Right forelimb (tissue), 1 donor: ENCODE results near the gene CHDH.

ENCODE experiments used
- DNase-seq: peaks from one replicate; pipeline ENCODE4 v3.0.0-alpha.2; 2018

Gene CHDH

DNA sequence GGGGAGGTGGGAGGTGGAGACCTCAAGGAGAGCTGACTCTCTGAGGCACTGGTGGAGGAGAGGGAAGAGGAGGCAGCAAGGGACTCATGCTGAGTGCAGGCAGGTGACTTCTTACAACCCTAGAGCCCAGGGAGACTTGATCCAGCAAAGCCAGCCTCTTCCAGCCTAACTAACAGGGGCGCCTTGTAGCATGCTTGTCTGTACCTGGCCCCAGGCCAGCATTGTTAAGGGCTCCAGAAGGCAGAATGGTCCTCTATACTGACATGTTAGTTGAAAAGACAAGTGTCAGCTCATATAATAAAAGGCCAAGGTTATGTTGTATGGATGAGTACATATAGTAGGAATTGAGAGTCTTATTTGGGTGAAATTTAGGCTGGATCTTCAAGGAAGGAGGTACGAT is 65.4 kb downstream of the CHDH start:
- no peak for DNase-seq

DNA sequence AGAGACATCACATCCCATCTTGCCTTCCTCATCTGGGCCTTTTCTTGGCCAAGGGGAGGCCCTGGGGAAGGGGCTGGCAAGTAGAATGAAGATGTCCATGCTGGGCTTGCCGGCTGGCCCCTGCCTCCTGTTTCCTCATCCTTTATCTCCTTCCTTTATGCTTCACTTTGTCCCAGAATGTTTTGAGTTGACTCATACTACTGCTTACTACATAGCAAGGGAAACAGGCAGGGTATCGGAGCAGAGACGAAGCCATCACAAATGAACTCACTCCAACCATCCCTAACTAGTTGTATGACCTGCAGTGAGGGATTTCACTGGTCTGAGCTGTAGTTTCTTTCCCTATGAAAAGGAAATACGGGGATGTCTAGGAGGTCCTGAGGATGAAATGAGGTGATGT is 66.0 kb downstream of the CHDH start:
- DNase-seq = no peak

DNA sequence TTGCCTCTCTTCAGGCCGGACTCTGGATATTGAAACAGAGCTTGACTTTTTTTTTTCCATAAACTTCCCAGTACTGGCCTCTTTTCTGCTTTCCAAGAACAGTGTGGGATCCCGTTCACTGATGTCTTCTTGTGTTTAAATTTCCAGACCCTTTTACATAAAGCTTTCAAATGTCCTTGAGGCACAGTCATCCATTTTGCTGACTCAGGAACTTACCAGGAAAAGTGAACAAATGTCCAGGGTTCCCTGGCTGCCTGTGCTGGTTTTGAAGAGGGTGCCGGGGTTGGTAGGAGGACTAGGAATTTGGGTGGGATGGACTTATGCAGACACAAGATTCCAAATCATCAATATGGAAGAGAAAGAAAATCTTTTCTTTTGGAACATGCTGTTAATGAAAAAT is 68.1 kb downstream of the CHDH start:
- DNase-seq = no peak

DNA sequence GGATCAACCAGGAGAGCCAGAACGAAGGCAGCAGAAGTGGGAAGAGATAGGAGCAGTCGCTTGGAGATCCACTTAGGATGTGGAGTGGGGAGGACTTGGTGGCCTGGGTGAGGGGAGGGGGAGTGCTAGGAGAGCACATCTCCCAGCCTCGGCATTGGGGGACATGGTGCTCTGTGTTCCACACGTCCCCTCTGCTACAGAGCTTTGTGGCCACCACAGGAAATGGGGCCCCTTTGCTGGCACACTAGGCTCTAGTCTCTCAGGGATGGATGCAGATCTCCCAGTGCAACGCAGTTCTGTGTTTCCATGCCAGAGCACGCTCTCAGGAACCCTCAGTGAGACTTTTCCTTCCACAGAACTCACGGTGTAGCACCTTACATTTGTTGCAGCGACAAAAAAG is 68.8 kb downstream of the CHDH start:
- DNase-seq = no peak

DNA sequence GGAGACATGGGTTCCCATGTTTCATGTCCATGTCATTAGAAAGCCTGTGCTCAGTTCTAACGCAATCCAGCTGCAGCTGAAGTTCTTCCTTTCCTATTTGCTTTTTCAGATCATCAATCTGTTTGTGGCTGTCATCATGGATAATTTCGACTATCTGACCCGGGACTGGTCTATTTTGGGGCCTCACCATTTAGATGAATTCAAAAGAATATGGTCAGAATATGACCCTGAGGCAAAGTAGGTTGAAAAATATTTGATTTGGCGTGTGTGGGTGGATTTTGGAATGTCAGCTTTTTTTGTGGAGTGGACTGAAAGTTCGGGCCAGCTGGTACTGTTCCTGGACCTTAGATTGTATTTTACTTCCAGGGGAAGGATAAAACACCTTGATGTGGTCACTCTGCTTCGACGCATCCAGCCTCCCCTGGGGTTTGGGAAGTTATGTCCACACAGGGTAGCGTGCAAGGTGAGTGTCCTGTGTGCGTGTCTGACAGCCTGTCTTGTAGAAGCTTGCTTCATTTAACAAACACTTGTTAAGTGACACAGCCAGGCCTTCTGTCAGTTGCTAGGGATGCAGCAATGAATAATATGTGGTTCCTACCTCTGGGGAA is 69.6 kb downstream of the CHDH start:
- DNase-seq = no peak

DNA sequence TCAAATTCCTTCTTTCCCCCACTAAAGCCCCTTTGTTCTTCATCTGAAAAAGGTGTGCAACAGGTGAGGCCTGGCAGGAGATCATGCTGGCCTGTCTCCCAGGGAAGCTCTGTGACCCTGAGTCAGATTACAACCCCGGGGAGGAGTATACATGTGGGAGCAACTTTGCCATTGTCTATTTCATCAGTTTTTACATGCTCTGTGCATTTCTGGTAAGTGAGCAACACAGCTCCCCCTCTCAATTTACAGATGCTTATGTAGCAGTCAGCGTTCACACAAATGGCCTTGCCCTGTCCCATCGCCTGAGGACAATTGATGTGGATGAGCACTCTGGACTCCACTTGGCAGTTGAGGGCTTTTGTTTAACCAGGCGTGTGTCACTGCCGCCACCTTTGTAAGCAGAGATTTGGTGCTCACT is 70.4 kb downstream of the CHDH start:
- no peak for DNase-seq

DNA sequence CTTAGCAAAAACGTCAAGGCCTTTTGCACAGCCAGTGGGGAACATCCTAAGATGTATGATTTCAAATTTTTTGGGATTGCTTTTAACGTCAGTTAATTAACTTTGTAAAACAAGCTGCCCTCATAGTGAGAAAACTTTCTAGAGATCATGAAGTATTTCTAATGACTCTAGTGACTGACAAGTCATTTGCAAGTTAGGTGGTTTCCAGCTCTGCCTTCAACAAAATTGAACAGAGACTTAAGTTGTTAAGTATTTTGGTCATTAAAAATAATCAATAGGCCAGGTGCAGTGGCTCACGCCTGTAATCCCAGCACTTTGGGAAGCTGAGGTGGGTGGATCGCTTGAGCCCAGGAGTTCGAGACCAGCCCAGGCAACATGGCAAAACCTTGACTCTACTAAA is 71.2 kb downstream of the CHDH start:
- DNase-seq = no peak

DNA sequence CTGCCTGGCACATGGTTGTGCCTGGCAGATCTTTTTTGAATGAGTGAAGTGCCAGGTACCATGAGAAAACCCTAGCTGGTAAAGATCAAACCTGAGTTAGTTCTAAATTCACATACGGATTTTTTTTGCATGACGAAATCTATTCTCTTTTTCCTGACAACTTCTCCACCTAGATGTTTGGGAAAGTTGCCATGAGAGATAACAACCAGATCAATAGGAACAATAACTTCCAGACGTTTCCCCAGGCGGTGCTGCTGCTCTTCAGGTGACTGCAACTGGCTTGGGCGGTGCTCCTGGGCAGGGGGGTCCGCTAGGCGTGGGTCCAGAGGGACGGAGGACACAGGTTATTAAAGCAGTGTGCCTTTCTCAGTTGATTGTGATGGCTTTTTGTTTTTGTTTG is 71.8 kb downstream of the CHDH start:
- DNase-seq = no peak

DNA sequence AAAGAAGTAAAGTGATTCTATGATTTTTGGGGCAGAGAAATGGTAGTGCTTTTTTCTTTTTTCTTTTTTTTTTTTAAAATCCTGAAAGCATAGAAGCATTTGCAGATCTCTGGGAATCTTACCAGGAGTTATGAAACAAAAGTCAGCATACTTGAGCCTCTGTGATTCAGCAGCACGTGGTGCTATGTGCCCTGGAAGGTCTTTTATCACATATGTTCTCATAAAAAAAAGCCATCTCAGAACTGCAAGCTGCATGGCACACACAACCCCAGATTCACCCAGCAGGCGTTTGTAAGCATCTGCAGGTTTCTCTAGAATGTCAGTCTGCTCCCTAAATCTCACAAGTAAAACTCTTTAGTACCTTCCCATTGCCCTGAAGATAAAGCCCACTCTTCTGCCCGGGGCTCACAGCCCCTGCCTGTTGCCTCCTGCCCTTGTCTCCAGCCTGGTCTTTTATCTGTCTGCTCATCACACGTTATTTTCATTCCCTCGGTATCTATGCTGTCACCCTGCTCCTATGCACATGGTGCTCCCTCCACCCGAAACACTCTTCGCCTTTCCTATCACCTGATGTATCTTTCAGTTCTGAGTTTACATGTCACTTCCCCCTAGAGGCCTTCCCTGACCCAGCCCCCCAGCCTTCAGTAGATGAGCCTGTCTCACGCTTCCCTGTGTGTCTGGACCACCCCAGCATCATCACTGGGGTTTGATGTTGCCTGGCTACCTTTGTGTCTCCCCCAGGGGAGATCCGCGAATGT is 72.4 kb downstream of the CHDH start:
- no peak for DNase-seq

DNA sequence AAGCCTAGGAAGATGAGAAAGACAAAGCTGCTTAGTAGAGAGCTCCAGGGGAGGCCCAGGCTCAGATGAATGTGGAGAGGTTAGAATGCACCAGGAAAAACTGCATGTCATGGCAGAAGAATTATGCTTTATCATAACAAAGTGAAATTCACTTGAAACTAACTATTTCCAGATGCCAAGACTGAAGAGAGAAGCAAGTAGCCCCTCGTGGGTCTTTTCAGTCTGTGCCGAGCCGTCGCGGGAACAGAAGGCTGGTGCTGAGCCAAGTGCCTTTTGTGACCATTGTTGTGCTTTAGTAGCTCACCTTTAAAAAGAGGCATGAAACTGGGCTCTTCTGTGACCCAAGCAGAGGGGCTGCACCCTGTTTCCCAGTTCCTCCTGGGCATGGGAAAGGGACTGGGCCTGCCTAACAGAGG is 73.2 kb downstream of the CHDH start:
- no peak for DNase-seq

DNA sequence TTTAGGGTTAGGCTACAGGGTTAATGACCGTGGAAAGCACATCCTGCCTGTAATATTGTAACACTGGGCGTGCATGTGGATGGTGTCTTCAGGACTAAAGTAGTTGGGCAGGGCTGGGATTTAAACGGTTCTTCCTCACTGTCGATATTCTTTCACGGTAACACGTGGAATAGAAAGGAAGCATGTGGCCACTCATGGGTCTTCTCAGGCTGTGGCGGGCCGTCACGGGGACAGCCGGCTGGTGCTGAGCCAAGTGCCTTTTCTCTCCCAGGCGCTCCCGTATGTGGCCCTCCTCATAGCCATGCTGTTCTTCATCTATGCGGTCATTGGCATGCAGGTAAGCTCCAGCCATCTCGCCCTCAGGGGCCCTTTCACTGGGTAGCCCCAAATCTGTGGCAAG is 73.7 kb downstream of the CHDH start:
- DNase-seq = no peak

DNA sequence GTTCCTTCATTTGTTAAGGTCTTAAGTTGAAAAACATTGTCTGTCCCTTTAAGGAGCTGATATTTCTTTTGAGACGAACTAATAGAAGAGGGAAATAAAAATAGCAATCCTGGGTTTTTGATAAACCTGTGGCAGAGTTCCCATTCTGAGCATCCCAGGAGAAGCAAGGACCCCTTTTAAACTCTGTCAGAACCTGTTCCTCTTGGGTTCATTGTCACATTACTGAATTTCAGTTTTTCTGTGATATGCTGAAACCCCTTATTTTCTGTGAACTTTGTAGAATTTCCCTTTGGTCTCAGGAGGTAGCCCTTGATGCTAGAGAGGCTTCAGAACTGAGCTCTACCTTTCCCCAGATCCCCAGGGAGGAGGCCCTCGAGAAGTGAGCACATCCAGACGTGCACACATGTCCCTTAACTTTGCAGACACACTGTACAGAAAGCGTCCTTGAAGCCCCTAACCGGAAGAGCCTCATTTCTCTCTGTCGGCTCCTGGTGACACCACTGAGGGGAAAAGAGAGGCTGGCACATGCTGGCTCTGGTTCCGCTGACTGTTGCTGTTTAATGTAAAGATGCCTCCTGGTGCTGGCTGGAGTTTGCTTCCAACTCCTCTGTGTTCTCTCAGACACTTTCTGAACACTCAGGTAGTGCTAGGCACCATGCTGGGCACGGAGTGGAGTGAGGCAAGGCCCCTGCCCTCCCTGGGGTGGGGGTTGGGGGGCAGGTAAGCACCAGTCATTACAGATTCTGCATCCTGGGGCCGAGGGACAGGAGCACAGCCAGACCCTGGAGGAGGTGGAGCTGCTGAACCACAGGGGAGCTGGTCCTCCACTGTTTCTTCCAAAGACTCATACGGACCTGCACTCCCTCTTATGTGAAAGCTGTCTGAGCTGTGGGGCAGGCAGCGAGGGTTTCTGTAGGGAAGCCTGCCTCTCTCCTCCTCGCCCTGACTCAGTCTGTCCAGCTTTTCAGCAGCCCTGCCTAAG is 77.5 kb downstream of the CHDH start:
- DNase-seq = no peak

DNA sequence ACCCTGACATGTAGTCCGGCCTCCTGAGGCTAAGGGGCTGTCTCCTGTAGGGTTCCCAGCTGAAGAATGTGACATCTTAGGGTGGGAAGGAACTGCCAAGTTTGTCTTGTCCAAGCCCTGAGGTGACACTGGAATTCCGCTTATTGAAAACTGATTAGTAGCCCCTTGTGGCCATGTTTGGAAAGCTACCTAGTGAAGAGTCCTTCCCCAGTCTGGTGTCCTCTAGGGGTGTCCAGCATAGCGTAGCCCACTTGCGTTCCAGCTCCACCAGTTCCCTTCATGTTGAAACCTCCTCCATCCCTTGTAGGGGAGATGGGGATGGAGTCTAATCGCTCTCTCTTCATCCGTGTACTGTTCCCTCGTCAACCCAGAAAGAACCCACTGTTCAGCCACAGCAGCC is 79.5 kb downstream of the CHDH start:
- no peak for DNase-seq

DNA sequence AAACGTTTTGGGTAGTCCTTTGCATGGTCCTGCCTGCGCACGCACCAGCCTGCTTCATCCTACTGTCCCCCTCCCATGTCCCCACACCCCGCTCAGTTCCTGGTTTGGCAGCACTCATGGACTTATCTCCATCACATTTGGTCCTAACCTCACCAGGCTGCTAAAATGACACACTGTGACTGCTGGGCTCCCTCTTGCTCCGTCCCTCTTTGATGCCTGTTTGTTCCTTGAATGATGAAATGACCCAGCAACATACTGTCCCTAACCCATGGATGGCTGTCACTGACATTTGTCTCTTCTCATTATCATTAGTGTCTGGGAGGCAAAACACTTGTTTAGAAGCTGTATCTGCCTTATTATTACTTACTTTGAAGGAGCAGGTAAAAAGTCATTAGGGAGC is 80.5 kb downstream of the CHDH start:
- no peak for DNase-seq

DNA sequence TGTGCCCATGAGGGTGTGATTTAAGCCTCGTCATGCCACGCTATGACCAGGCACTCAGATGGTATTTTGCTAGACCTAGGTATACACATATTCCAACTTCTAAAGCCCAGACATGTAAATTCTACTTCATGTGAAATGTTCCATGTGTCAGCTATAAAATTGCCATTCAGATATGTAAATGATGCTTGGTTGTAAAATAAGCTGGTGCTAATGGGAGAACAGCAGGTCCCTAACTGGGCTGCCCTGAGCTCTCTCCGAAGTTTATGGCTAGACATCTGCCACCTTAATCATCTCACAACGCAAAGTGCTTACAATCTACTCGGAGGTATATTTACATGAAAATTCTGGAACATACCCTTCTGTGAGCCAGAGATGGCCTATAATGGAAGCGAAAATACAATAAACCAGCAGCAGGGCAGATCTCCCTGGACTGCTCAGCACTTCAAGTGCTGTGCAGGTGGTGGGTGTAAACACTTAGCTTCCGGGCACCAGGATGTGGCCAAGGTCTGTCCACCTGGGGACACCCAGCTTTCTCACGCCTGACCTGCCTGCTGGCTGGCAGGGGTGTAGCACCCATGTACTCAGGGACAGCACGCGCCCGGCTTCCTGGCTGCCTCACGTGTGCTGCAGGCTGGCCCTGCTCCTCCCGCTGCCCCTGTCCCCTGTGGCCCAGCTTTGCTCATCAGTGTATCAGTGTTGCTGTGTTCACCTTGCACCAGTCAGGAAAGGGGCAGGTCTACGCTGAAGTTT is 82.0 kb downstream of the CHDH start:
- no peak for DNase-seq

DNA sequence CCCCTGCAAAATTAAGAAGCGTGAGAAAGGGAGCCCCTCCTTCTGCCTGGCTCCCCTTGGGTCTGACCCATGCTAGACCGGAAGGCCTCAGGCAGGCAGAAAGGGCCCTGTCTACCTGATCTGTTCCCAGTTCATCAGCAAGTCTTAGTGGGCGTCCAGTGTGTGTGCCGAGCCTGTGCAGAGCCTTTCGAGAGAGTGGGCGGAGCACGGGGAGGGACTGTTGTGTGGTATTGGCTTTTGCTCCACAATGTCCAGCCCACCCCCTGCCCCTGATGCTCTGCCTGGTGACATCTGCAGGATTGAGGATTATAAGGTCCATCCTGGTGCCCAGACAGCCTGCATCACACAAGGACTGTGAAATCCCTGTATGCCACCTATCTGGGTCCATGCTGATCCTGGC is 82.9 kb downstream of the CHDH start:
- no peak for DNase-seq
